HCT116 (cell line): ENCODE results near the gene R3HCC1L. TPM values are rescaled to one million over a fixed set of nuclear protein-coding genes. Genes with fewer than 3 reads are reported as not detected.

Experiments
- ATAC-seq: fragments of 200-7000 bp; cut with Tn5 transposase; 2 replicates; pipeline ENCODE4 v1.9.1; 2020; ENCODE audit warnings: mild to moderate bottlenecking, moderate library complexity
- BruUV-seq: library from RNA; stranded (reverse); fragments of 400-500 nt; replicated peaks from 2 replicates; lab custom pipeline; 2021; lab: Mats Ljungman, UMichigan
- CTCF ChIA-PET: fragments of 300-600 bp; sonication (Branson Sonifier 250); formaldehyde crosslinking; loops from one replicate; lab custom pipeline; 2021; ENCODE audit warnings: antibody characterized with exemption; lab: Charles Lee
- POLR2A ChIA-PET: fragments of 300-600, 350-600 bp; sonication (Branson Sonifier 250); formaldehyde crosslinking; loops from one replicate; lab custom pipeline; 2021; ENCODE audit warnings: antibody characterized with exemption; lab: Charles Lee
- RAD21 ChIA-PET, 2 experiments: fragments of 300-600 bp; sonication (Branson Sonifier 250); formaldehyde crosslinking; loops; one replicate each; lab custom pipeline; 2023; ENCODE audit warnings: low total read pairs in 2 of 2; ENCODE audit not compliant: uncharacterized antibody in 2 of 2, unreplicated experiment in 2 of 2, low non-redundant PET in 1 of 2; lab: Charles Lee
- DNase-seq: peaks from one replicate; pipeline ENCODE4 v3.0.0-alpha.2; 2010; ENCODE audit warnings: low read depth, low spot score
- H2AFZ ChIP-seq: fragments of 200-600 bp; shearing (Covaris generic), sonication (generic); 2 replicates; pipeline ENCODE4 v1.6.1; 2017; ENCODE audit warnings: low read depth, mixed run types, mixed read lengths, antibody characterized with exemption, low read length; ENCODE audit not compliant: poor library complexity, severe bottlenecking
- H3K27ac ChIP-seq: 2 replicates; pipeline ENCODE4 v1.5.1; 2012; ENCODE audit warnings: low read depth, low read length
- H3K27me3 ChIP-seq: fragments of 200-600 bp; sonication (generic); 2 replicates; pipeline ENCODE4 v1.6.1; 2016; ENCODE audit warnings: mixed run types, low read length, mixed read lengths; ENCODE audit not compliant: insufficient read depth
- H3K36me3 ChIP-seq, 2 experiments: fragments of 200-500 bp in 1 of 2; fragments of 200-600 bp in 1 of 2; sonication (Bioruptor generic) in 1 of 2; sonication (generic) in 1 of 2; 2 replicates each; pipeline versions ENCODE4 v1.5.1 to v1.6.1; 2014 to 2016; ENCODE audit warnings: low read length in 2 of 2, inconsistent platforms in 1 of 2, mixed read lengths in 1 of 2, mixed run types in 1 of 2; ENCODE audit not compliant: insufficient read depth in 2 of 2, control insufficient read depth in 1 of 2
- H3K4me1 ChIP-seq, 2 experiments: fragments of 200-600 bp in 1 of 2; sonication (generic) in 1 of 2; 2 replicates each; pipeline versions ENCODE4 v1.5.1 to v1.6.1; 2012 to 2017; ENCODE audit warnings: low read length in 2 of 2, inconsistent platforms in 1 of 2, mild to moderate bottlenecking in 1 of 2, mixed read lengths in 1 of 2, mixed run types in 1 of 2, moderate library complexity in 1 of 2; ENCODE audit not compliant: insufficient read depth in 2 of 2, control insufficient read depth in 1 of 2
- H3K4me2 ChIP-seq: fragments of 200-600 bp; sonication (generic); 2 replicates; pipeline ENCODE4 v1.6.1; 2017; ENCODE audit warnings: mixed run types, low read length, mixed read lengths
- H3K4me3 ChIP-seq, 2 experiments: fragments of 200-600 bp in 1 of 2; sonication (generic) in 1 of 2; replicated peaks in 1 of 2; 2 replicates each; pipeline ENCODE4 v1.5.1; 2011 to 2016; ENCODE audit warnings: low read length in 2 of 2, control low read depth in 1 of 2, low read depth in 1 of 2, mild to moderate bottlenecking in 1 of 2, mixed read lengths in 1 of 2, mixed run types in 1 of 2
- H3K79me2 ChIP-seq: fragments of 200-600 bp; sonication (generic); 2 replicates; pipeline ENCODE4 v1.6.1; 2017; ENCODE audit warnings: mild to moderate bottlenecking, mixed run types, low read length, moderate library complexity, mixed read lengths; ENCODE audit not compliant: insufficient read depth
- H3K9ac ChIP-seq: fragments of 200-600 bp; sonication (generic); 2 replicates; pipeline ENCODE4 v1.6.1; 2016; ENCODE audit warnings: low read length, mixed read lengths
- H3K9me2 ChIP-seq: fragments of 200-600 bp; sonication (generic), shearing (Covaris generic); 2 replicates; pipeline ENCODE4 v1.6.1; 2017; ENCODE audit warnings: mixed run types, mild to moderate bottlenecking, moderate library complexity; ENCODE audit not compliant: insufficient read depth
- H3K9me3 ChIP-seq, 2 experiments: fragments of 200-500 bp in 1 of 2; fragments of 200-600 bp in 1 of 2; sonication (Bioruptor generic) in 1 of 2; sonication (generic) in 1 of 2; 2 replicates each; pipeline ENCODE4 v1.6.1; 2014 to 2017; ENCODE audit warnings: low read length in 2 of 2, mixed read lengths in 2 of 2, inconsistent platforms in 1 of 2, low read depth in 1 of 2, mild to moderate bottlenecking in 1 of 2, mixed run types in 1 of 2, moderate library complexity in 1 of 2; ENCODE audit not compliant: control insufficient read depth in 1 of 2, insufficient read depth in 1 of 2
- H4K20me1 ChIP-seq: fragments of 200-600 bp; sonication (generic), shearing (Covaris generic); 2 replicates; pipeline ENCODE4 v1.6.1; 2017; ENCODE audit warnings: mixed run types, mild to moderate bottlenecking, moderate library complexity; ENCODE audit not compliant: insufficient read depth
- CBX3 ChIP-seq: IDR thresholded peaks from 2 replicates; pipeline ENCODE4 v1.6.1; 2012; ENCODE audit warnings: low read depth
- CEBPB ChIP-seq: IDR thresholded peaks from 2 replicates; pipeline ENCODE4 v1.6.1; 2012; ENCODE audit warnings: low read depth
- EZH2 ChIP-seq: fragments of 200-600 bp; sonication (generic); IDR thresholded peaks from 2 replicates; pipeline ENCODE4 v1.6.1; 2017; ENCODE audit warnings: antibody characterized with exemption, mixed run types
- EZH2phosphoT487 ChIP-seq: fragments of 200-600 bp; IDR thresholded peaks from 2 replicates; pipeline ENCODE4 v1.6.1; 2018; ENCODE audit warnings: antibody characterized with exemption, borderline replicate concordance
- FOSL1 ChIP-seq: IDR thresholded peaks from 2 replicates; pipeline ENCODE4 v1.6.1; 2012; ENCODE audit warnings: low read depth
- JUND ChIP-seq: IDR thresholded peaks from 2 replicates; pipeline ENCODE4 v1.6.1; 2012
- POLR2A ChIP-seq: IDR thresholded peaks from 2 replicates; pipeline ENCODE4 v1.7.0; 2011; ENCODE audit warnings: borderline replicate concordance; ENCODE audit not compliant: insufficient read depth, insufficient read length; ENCODE audit errors: extremely low read depth
- RAD21 ChIP-seq: IDR thresholded peaks from 2 replicates; pipeline ENCODE4 v1.6.1; 2012; ENCODE audit warnings: low read depth, mild to moderate bottlenecking
- SIN3A ChIP-seq: IDR thresholded peaks from 2 replicates; pipeline ENCODE4 v1.6.1; 2012; ENCODE audit warnings: low read depth
- SP1 ChIP-seq: IDR thresholded peaks from 2 replicates; pipeline ENCODE4 v1.6.1; 2012; ENCODE audit warnings: low read depth
- SRF ChIP-seq: IDR thresholded peaks from 2 replicates; pipeline ENCODE4 v1.6.1; 2012; ENCODE audit warnings: low read depth
- YY1 ChIP-seq: IDR thresholded peaks from 2 replicates; pipeline ENCODE4 v1.6.1; 2011; ENCODE audit warnings: low read length, low read depth, moderate library complexity, mild to moderate bottlenecking; ENCODE audit not compliant: insufficient replicate concordance; ENCODE audit errors: extremely low read depth
- ZBTB33 ChIP-seq: IDR thresholded peaks from 2 replicates; pipeline ENCODE4 v1.6.1; 2011; ENCODE audit warnings: mild to moderate bottlenecking, low read length, moderate library complexity; ENCODE audit not compliant: insufficient replicate concordance; ENCODE audit errors: extremely low read depth
- ZFX ChIP-seq: fragments of 450-650 bp; IDR thresholded peaks from 2 replicates; pipeline ENCODE4 v1.6.1; 2017
- ZNF274 ChIP-seq: fragments of 200-500 bp; sonication (Bioruptor generic); IDR thresholded peaks from 2 replicates; pipeline ENCODE4 v1.6.1; 2014; ENCODE audit warnings: mild to moderate bottlenecking, low read depth, low read length, inconsistent platforms
- intact Hi-C: fragments of 100-400 bp; cut with micrococcal nuclease; formaldehyde crosslinking; loops from 2 replicates; pipeline ENCODE4 v1.10.0; 2022
- total RNA-seq: library from RNA; stranded (reverse); gene quantifications from one replicate; pipeline ENCODE4 v1.2.1, GENCODE V29; 2021; ENCODE audit not compliant: unreplicated experiment
- TF ChIP-seq, protein P1 (sequence below): IDR thresholded peaks from 2 replicates; pipeline ENCODE4 v1.6.1; 2012
- TF ChIP-seq, protein P2 (sequence below): IDR thresholded peaks from 2 replicates; pipeline ENCODE4 v1.6.1; 2012
- TF ChIP-seq, protein P3 (sequence below), 3 experiments: fragments of 200-600 bp in 1 of 3; sonication (generic) in 1 of 3; IDR thresholded peaks in 2 of 3; conservative IDR thresholded peaks in 1 of 3; 2 replicates each; pipeline ENCODE4 v1.5.1; 2012 to 2017; ENCODE audit warnings: low read depth in 2 of 3, low read length in 2 of 3, antibody characterized with exemption in 1 of 3, borderline replicate concordance in 1 of 3, control low read depth in 1 of 3, mild to moderate bottlenecking in 1 of 3, mixed read lengths in 1 of 3, mixed run types in 1 of 3, moderate library complexity in 1 of 3; ENCODE audit not compliant: insufficient read depth in 1 of 3

Gene R3HCC1L
- total RNA-seq, 1 experiment from 2014 or later, result 9.3 TPM

DNA sequence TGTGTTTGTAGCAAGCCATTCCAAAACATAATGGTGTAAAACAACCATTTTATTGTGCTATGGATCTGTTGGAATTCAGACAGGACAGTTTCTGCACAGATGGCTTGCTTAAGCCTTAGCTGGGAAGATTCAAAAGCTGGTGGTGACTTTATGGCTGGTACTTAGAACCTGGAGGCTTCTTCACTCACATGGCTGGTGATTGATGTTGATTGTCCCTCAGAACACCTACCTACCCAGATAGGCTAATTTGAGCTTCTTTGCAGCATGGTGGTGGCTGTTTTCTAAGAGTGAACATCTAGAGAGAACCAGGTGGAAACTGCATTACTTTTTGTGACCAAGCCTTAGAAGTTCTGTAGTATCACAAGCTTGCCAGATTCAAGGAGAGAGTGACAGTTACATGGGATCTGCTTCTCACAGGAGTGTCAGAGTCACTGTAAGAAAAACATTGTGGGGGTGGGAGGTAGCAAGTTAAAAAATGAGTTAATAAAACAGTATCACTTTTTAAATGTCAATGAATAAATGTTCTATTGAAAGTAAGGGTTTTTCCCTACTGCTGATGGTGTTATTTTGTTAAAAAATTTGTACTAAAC is 7.1 kb downstream of the R3HCC1L start:
- TF ChIP-seq RAD21 (no peak), SP1 (no peak), YY1 (no peak), JUND (no peak), EZH2 (no peak), FOSL1 (no peak), ZNF274 (no peak), CBX3 (no peak), SIN3A (no peak), CEBPB (no peak), EZH2phosphoT487 (no peak), ZFX (no peak), POLR2A (no peak), ZBTB33 (no peak), SRF (no peak)
- TF ChIP-seq, protein P1, sequence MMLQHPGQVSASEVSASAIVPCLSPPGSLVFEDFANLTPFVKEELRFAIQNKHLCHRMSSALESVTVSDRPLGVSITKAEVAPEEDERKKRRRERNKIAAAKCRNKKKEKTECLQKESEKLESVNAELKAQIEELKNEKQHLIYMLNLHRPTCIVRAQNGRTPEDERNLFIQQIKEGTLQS, result no peak
- TF ChIP-seq, protein P2, sequence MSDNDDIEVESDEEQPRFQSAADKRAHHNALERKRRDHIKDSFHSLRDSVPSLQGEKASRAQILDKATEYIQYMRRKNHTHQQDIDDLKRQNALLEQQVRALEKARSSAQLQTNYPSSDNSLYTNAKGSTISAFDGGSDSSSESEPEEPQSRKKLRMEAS, result no peak
- TF ChIP-seq, protein P3, sequence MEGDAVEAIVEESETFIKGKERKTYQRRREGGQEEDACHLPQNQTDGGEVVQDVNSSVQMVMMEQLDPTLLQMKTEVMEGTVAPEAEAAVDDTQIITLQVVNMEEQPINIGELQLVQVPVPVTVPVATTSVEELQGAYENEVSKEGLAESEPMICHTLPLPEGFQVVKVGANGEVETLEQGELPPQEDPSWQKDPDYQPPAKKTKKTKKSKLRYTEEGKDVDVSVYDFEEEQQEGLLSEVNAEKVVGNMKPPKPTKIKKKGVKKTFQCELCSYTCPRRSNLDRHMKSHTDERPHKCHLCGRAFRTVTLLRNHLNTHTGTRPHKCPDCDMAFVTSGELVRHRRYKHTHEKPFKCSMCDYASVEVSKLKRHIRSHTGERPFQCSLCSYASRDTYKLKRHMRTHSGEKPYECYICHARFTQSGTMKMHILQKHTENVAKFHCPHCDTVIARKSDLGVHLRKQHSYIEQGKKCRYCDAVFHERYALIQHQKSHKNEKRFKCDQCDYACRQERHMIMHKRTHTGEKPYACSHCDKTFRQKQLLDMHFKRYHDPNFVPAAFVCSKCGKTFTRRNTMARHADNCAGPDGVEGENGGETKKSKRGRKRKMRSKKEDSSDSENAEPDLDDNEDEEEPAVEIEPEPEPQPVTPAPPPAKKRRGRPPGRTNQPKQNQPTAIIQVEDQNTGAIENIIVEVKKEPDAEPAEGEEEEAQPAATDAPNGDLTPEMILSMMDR (IDR thresholded peaks at IDR 0.05 in 2 of 3, conservative IDR thresholded peaks at IDR 0.05 in 1 of 3; ENCODE audit: borderline replicate concordance in 1 of 3, insufficient read depth in 1 of 3, low read depth in 2 of 3, low read length in 2 of 3), result no peak
- Histone ChIP-seq H3K79me2 (peaks cover 88% of the 10 kb centered on the region), H3K27me3 (no peaks in the 10 kb centered on the region), H4K20me1 (no peaks in the 10 kb centered on the region), H3K27ac (no peak overlapping the region), H3K36me3 (no peaks in the 10 kb centered on the region), H3K9ac (no peak overlapping the region), H3K4me2 (no peak overlapping the region), H3K9me2 (no peaks in the 10 kb centered on the region), H3K4me1 (no peaks in the 10 kb centered on the region), H3K4me3 (no peak overlapping the region), H2AFZ (no peak overlapping the region), H3K9me3 (no peaks in the 10 kb centered on the region)
- intact Hi-C loops, result no loop called here
- no peak for DNase-seq
- BruUV-seq, result no TSS peak
- ChIA-PET CTCF (no interaction called here), RAD21 (no interaction called here), POLR2A (no interaction called here)
- ATAC-seq, result no peak
